ENCODE measurements around the gene ZDHHC13.
"Not testable (repeated sequence)": the region's sequence is repeated elsewhere in the genome, so short reads cannot be mapped to it uniquely, and the experiment has no call there.

ZDHHC13 gene

DNA sequence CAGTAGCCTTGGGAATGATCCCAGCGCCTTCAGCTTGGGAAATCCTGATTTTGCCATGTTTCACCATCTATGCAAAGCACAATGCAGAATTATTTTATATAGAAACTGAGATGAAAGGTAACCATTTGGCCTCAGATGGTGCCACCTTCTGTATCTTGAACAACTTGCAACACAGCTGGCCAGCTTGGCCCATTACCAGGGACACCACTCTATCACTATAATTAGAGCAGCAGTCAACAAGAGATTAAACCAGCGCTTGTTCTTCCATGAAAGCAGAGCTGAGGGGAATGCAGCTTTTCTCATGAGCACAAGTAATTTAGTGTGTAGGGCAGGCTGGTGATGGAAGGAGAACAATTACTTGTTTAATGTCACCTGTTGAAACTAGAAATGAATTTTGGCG, 6.7 kb upstream of the ZDHHC13 start:
- no peak overlapping the region for H3K4me3 ChIP-seq (ENCODE audit: low read length)
- H3K27me3 ChIP-seq (ENCODE audit: insufficient read depth, low read length) = peaks cover 18% of the 10 kb centered on the region
- no peak overlapping the region for H2AFZ ChIP-seq (ENCODE audit: low read depth, low read length)
- H3K9me3 ChIP-seq (ENCODE audit: low read length) = no peaks in the 10 kb centered on the region
- no peaks in the 10 kb centered on the region for H3K4me1 ChIP-seq (ENCODE audit: insufficient read depth, low read length)
- no peaks in the 10 kb centered on the region for H3K36me3 ChIP-seq (ENCODE audit: insufficient read depth, low read length)

DNA sequence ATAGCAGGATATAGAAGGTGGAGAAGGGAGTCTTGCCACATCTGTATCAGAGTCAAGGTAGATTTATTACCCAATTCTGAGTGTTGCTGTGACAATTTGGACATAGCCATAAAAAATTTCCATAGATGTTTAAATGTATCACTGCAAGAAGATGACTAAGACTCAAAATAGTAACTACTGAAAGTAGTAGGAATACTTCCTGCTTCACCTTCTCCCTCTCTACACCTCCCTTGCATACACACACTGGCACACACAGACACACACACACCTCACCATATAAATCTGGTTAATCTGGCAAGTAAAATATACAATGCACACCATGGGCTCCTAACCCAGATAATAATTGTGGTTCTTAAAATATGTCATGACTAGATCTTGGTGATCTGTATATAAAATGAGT, 5.2 kb upstream of the ZDHHC13 start:
- no peak overlapping the region for H3K4me3 ChIP-seq (ENCODE audit: low read length)
- peaks cover 18% of the 10 kb centered on the region for H3K27me3 ChIP-seq (ENCODE audit: insufficient read depth, low read length)
- no peaks in the 10 kb centered on the region for H3K36me3 ChIP-seq (ENCODE audit: insufficient read depth, low read length)
- no peak overlapping the region for H2AFZ ChIP-seq (ENCODE audit: low read depth, low read length)
- no peaks in the 10 kb centered on the region for H3K4me1 ChIP-seq (ENCODE audit: insufficient read depth, low read length)
- no peaks in the 10 kb centered on the region for H3K9me3 ChIP-seq (ENCODE audit: low read length)

DNA sequence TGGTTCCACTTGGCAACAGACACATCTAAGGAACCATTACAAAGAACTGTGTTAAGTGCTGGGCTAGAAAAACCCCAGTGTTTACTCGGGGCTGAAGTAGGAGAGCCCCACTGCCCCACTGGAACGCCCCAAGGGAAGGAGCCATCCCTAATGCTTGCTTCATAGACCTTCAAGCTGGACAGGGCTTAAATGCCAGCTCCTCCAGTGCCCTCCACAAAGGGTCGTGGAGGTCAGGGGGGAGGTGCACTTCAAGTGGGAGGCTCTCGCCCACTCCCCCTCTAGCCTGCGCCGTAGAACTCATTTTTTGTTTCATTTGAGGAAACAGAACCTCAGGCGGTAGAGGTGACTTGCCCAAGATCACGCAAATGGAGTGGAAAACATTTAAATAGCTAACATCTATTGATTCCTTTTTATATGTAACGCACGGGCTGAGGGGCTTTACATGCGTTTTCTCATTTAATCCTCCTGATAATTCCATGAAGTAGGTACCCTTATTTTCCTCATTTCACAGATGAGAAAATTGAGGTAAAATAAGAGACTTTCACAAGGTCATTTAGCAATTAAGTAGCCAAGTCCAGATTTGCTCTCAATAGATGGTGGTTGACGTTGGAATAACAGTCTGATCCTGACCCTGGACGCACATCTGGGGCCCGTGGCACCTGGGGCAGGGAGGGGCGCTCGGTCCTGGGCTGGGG, 545 bp upstream of the ZDHHC13 start:
- Histone ChIP-seq H3K36me3 (ENCODE audit: insufficient read depth, low read length) (peaks cover 4% of the 10 kb centered on the region), H3K4me3 (ENCODE audit: low read length) (peak overlapping the region; percentile 85), H3K27me3 (ENCODE audit: insufficient read depth, low read length) (no peaks in the 10 kb centered on the region), H3K4me1 (ENCODE audit: insufficient read depth, low read length) (peaks cover 9% of the 10 kb centered on the region), H2AFZ (ENCODE audit: low read depth, low read length) (peak overlapping the region; percentile 96), H3K9me3 (ENCODE audit: low read length) (no peaks in the 10 kb centered on the region)

DNA sequence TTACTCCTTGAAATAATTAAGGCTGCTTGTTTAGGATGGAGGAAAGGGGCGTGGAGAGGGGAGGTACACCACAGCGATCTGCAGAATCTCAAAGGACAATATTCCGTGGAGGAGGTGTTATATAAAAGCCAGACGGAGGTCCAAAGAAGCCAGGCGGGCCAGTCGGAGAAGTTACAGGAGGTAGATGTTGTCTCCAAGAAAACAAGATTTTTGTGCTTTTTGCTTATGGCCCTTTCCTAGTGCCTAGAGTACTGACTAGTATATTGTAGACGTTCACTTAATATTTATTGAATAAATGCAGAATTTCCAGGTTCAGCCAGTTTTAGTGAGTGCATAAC, 761 bp downstream of the ZDHHC13 start:
- Histone ChIP-seq H3K27me3 (ENCODE audit: insufficient read depth, low read length) (no peaks in the 10 kb centered on the region), H3K4me3 (ENCODE audit: low read length) (peak overlapping the region; percentile 85), H3K9me3 (ENCODE audit: low read length) (no peaks in the 10 kb centered on the region), H2AFZ (ENCODE audit: low read depth, low read length) (peak overlapping the region; percentile 96), H3K4me1 (ENCODE audit: insufficient read depth, low read length) (peaks cover 9% of the 10 kb centered on the region), H3K36me3 (ENCODE audit: insufficient read depth, low read length) (peaks cover 4% of the 10 kb centered on the region)

DNA sequence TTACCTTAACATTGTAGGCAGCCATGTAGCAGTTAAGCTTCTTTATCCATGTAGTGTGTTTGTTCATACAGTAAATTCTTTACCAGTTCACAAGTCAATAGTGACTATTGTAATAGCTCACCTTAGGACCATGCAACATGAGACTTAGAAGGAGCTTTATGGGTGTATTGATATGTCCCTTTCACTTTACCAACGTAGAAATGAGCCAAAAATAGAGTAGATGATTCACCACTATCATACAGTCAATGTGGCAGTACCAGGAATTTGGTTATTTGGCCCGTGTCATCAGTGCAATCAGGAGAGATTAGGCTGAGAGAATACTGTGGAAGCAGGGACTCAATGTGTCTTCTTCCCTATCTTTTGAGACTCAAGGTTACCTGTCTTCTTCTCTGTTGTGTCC, 4.7 kb downstream of the ZDHHC13 start:
- no peak overlapping the region for H2AFZ ChIP-seq (ENCODE audit: low read depth, low read length)
- peaks cover 9% of the 10 kb centered on the region for H3K4me1 ChIP-seq (ENCODE audit: insufficient read depth, low read length)
- H3K36me3 ChIP-seq (ENCODE audit: insufficient read depth, low read length) = peaks cover 4% of the 10 kb centered on the region
- H3K9me3 ChIP-seq (ENCODE audit: low read length) = no peaks in the 10 kb centered on the region
- no peak overlapping the region for H3K4me3 ChIP-seq (ENCODE audit: low read length)
- H3K27me3 ChIP-seq (ENCODE audit: insufficient read depth, low read length) = no peaks in the 10 kb centered on the region

DNA sequence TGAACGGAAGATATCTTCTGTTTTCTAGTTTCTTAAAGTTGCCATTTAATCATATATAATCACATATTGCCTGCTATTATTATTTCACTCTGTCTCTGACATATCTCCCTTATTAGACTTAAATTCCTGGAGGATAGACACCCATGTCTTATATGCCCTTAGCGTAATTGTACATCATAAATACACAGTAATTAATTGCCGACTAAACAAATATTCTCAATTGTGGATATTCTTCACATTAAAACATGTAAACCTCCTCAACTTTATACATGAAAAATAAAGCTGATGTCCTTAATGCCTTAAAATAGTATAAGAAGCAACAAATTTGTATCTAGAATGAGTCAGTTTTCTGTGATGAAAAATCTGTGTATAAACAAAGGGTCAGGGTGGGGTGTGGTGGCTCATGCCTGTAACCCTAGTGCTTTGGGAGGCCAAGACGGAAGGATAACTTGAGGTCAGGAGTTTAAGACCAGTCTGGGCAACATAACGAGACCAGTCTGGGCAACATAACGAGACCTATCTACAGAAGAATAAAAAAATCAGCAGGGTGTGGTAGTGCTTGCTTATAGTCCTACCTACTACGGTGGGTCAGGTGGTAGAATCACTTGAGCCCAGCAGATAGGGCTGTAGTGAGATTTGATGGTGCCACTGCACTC, 6.1 kb downstream of the ZDHHC13 start:
- no peak overlapping the region for H3K4me3 ChIP-seq (ENCODE audit: low read length)
- no peaks in the 10 kb centered on the region for H3K9me3 ChIP-seq (ENCODE audit: low read length)
- H3K4me1 ChIP-seq (ENCODE audit: insufficient read depth, low read length) = peaks cover 3% of the 10 kb centered on the region
- H2AFZ ChIP-seq (ENCODE audit: low read depth, low read length) = no peak overlapping the region
- H3K36me3 ChIP-seq (ENCODE audit: insufficient read depth, low read length) = peaks cover 4% of the 10 kb centered on the region
- no peaks in the 10 kb centered on the region for H3K27me3 ChIP-seq (ENCODE audit: insufficient read depth, low read length)

DNA sequence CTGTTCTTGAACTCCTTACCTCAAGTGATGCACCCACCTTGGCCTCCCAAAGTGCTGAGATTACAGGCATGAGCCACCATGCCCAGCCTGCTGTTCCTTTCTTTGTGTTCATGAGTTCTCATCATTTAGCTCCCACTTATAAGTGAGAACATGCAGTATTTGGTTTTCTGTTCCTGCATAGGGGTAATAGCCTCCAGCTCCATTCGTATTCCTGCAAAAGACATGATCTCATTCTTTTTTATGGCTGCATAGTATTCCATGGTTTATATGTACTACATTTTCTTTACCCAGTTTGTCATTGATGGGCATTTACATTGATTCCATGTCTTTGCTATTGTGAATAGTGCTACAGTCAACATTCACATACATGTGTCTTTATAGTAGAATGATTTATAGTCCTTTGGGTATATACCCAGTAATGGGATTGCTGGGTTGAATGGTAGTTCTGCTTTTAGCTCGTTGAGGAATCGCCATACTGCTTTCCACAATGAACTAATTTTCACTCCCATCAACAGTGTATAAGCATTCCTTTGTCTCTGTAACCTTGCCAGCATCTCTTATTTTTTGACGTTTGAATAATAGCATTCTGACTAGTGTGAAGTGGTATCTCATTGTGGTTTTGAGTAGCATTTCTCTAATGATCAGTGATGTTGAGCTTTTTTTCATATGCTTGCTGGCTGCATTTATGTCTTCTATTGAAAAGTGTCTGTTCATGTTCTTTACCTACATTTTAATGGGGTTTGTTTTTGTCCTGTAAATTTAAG, 9.8 kb downstream of the ZDHHC13 start:
- H3K36me3 ChIP-seq (ENCODE audit: insufficient read depth, low read length); H3K4me3 ChIP-seq (ENCODE audit: low read length); H2AFZ ChIP-seq (ENCODE audit: low read depth, low read length); H3K9me3 ChIP-seq (ENCODE audit: low read length); H3K27me3 ChIP-seq (ENCODE audit: insufficient read depth, low read length); H3K4me1 ChIP-seq (ENCODE audit: insufficient read depth, low read length): not testable (repeated sequence)

DNA sequence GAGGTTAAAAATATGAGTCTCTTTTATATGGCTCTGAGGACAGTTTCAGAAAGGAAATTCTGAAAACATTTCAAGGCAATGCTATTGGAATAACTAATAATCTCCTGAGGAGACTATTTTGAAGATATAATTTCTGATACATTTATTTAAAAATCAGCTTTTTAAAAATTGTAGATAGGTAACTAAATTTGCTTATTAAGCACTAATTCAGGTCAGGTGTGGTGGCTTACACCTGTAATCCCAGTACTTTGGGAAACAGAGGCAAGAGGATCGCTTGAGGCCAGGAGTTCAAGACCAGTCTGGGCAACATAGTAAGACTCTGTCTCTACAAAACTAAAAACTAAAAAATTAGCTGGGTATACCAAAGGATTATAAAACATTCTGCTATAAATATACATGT, 17.0 kb downstream of the ZDHHC13 start:
- Histone ChIP-seq H3K4me1 (ENCODE audit: insufficient read depth, low read length) (no peaks in the 10 kb centered on the region), H3K27me3 (ENCODE audit: insufficient read depth, low read length) (no peaks in the 10 kb centered on the region), H2AFZ (ENCODE audit: low read depth, low read length) (no peak overlapping the region), H3K4me3 (ENCODE audit: low read length) (no peak overlapping the region), H3K36me3 (ENCODE audit: insufficient read depth, low read length) (no peaks in the 10 kb centered on the region), H3K9me3 (ENCODE audit: low read length) (peaks cover 2% of the 10 kb centered on the region)

DNA sequence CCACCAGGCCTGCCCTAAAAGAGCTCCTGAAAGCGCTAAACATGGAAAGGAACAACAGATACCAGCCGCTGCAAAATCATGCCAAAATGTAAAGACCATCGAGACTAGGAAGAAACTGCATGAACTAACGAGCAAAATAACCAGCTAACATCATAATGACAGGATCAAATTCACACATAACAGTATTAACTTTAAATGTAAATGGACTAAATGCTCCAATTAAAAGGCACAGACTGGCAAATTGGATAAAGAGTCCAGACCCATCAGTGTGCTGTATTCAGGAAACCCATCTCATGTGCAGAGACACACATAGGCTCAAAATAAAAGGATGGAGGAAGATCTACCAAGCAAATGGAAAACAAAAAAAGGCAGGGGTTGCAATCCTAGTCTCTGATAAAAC, 19.9 kb downstream of the ZDHHC13 start:
- not testable (repeated sequence) for H3K27me3 ChIP-seq (ENCODE audit: insufficient read depth, low read length); H3K4me3 ChIP-seq (ENCODE audit: low read length)

DNA sequence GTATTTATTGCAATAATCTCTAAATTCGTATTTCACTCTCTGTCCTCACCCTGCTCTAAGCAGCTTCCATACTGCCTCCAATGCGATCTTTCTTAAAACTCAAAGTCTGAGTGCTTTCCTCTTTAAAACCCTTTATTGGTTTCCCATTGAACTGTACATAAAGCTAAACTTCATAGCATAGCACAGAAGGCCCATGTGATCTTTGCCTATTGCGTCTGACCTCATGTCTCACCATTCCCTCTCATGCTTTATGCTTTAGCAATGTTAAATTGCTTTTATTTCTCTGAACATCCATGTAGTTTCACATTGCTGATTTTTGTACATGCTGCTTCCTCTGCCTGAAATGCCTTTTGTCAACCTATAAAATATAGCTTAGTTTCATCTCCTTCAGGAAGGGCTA, 28.4 kb downstream of the ZDHHC13 start:
- Histone ChIP-seq H3K36me3 (ENCODE audit: insufficient read depth, low read length) (peaks cover 19% of the 10 kb centered on the region), H3K4me1 (ENCODE audit: insufficient read depth, low read length) (no peaks in the 10 kb centered on the region), H3K9me3 (ENCODE audit: low read length) (no peaks in the 10 kb centered on the region), H3K27me3 (ENCODE audit: insufficient read depth, low read length) (no peaks in the 10 kb centered on the region), H3K4me3 (ENCODE audit: low read length) (no peak overlapping the region), H2AFZ (ENCODE audit: low read depth, low read length) (no peak overlapping the region)

More for the DNA sequence above, 19.9 kb downstream of the ZDHHC13 start:
- not testable (repeated sequence) for H2AFZ ChIP-seq (ENCODE audit: low read depth, low read length); H3K9me3 ChIP-seq (ENCODE audit: low read length); H3K4me1 ChIP-seq (ENCODE audit: insufficient read depth, low read length); H3K36me3 ChIP-seq (ENCODE audit: insufficient read depth, low read length)

DNA sequence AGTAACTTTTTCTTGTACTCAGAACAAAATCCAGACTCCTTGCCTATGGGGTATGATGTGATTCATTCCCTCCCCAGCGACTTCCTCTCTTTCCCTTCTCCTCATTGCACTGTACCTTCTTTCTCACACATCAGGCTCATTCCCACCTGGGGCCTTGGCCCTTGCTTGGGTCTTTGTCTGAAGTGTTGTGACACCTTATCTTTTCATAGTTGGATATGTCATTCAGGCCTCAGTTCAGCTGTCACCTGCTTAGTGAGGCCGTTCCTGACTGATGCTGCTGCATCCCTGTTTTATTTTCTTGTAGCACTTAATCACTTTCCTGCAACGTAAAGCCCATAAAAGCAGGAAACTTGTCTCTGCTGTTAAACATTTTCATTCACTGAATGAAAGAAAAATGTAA, 39.9 kb downstream of the ZDHHC13 start:
- Histone ChIP-seq H3K36me3 (ENCODE audit: insufficient read depth, low read length) (peaks cover 28% of the 10 kb centered on the region), H3K9me3 (ENCODE audit: low read length) (no peaks in the 10 kb centered on the region), H2AFZ (ENCODE audit: low read depth, low read length) (no peak overlapping the region), H3K4me1 (ENCODE audit: insufficient read depth, low read length) (no peaks in the 10 kb centered on the region), H3K27me3 (ENCODE audit: insufficient read depth, low read length) (no peaks in the 10 kb centered on the region), H3K4me3 (ENCODE audit: low read length) (no peak overlapping the region)

DNA sequence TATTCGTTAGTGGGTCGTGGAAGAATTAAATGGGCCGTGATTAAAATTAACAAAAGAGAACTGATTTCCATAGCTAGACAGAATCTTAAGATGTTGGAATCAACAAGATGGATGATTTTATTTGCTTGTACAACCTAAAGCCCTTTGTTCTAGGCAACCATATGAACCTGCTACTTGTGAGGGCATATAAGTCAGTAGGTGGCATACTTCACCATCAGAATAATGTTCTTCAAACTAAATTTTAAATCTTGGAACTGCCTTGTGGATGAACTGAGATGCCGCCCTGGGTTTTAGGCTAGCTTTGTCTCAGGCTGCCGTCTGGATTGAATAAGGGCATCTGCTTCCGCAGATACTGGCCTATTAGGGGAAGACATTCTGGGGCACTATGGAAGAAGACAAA, 43.9 kb downstream of the ZDHHC13 start:
- H3K4me3 ChIP-seq (ENCODE audit: low read length) = no peak overlapping the region
- H3K9me3 ChIP-seq (ENCODE audit: low read length) = no peaks in the 10 kb centered on the region
- no peak overlapping the region for H2AFZ ChIP-seq (ENCODE audit: low read depth, low read length)
- H3K36me3 ChIP-seq (ENCODE audit: insufficient read depth, low read length) = peaks cover 33% of the 10 kb centered on the region
- no peaks in the 10 kb centered on the region for H3K4me1 ChIP-seq (ENCODE audit: insufficient read depth, low read length)
- H3K27me3 ChIP-seq (ENCODE audit: insufficient read depth, low read length) = no peaks in the 10 kb centered on the region

DNA sequence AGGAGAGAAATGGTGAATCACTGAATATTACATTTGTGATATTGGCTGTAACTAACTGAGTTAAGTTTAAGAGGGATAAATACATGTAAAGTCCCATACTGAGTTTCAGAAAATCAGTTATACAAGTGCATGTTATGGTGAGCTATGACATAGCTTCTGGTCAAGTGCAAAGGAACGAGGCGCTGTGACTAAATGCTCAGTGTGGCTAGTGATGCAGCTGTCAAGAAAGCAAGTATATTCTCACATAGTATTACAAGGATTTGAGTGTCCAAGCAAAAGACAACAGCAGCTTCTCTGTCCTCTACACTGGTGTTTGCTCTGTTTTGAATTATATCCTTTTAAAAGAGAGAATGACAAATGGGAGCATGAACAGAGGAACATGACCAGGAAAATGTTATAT, 44.7 kb downstream of the ZDHHC13 start:
- peaks cover 34% of the 10 kb centered on the region for H3K36me3 ChIP-seq (ENCODE audit: insufficient read depth, low read length)
- no peak overlapping the region for H3K4me3 ChIP-seq (ENCODE audit: low read length)
- H3K27me3 ChIP-seq (ENCODE audit: insufficient read depth, low read length) = no peaks in the 10 kb centered on the region
- no peak overlapping the region for H2AFZ ChIP-seq (ENCODE audit: low read depth, low read length)
- H3K4me1 ChIP-seq (ENCODE audit: insufficient read depth, low read length) = no peaks in the 10 kb centered on the region
- no peaks in the 10 kb centered on the region for H3K9me3 ChIP-seq (ENCODE audit: low read length)
